NCI-H2196 treated with DMSO at 0.1 percent for 48 hours (cell line): ENCODE data around the gene LDLRAP1.
"Not testable (repeated sequence)": the region's sequence is repeated elsewhere in the genome, so short reads cannot be mapped to it uniquely, and the experiment has no call there.

Experiments
- DNase-seq: peaks from one replicate; lab custom pipeline; 2025; ENCODE audit not compliant: unreplicated experiment; lab: John Stamatoyannopoulos, UW

Gene LDLRAP1

DNA sequence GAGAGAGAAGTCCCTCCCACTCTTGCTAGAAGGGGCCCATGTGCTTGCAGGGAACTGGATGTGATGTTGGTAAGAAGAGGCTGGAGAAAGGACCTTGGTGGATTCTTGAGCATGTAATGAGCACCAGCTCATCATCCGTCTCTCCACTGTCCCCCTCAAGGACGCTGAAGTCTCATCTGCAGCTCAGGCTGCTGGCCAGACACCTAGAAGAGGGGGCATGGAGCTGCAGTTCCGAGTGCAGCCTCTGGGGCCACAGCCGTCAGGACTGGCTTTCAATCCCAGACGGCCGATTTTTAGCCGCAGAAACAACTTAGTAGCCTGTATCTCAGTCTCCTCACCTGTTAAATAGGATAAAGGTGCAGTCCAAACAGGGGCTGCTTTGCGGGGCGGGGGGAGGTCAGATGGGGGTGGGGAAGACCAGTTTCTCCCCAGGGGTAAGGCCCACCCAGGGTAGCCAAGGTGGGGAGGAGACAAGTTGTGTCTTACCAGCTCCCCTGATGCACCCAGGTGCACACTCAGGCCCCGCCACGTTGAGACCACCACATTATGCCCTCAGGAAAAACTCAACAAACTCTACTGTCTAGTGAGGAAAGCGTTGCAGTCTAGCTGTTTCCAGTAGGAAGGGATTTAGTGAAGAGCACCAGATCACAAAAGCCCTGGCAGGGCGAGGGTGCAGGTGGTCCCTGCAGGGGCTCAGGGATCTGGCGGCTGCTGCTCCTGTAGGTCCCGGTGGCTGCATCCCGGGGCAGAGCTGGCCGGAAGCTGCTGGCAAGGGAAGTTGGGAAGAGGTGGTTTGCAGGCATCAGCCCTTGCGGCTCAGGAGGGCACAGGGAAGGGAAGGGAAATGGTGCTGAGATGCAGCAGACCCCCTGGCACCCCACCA lies 29.5 kb downstream of the LDLRAP1 start:
- DNase-seq: peak; percentile 12

DNA sequence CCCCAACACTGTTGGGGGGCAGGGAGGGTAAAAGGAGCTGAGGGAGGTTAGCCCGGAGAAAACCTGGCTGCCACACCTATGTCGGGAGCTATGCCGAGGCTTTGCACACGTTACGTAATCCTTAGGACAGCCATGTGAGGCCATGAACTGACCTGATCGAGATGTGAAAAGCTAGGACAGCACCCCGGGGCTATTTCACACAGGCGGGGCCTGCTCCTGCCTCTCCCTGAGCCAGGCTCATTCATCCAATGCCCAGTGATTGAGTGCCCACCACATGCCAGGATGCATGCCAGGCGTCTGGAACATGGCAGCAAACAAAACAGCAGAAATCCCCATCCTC lies 30.2 kb downstream of the LDLRAP1 start:
- DNase-seq: peak; percentile 17

DNA sequence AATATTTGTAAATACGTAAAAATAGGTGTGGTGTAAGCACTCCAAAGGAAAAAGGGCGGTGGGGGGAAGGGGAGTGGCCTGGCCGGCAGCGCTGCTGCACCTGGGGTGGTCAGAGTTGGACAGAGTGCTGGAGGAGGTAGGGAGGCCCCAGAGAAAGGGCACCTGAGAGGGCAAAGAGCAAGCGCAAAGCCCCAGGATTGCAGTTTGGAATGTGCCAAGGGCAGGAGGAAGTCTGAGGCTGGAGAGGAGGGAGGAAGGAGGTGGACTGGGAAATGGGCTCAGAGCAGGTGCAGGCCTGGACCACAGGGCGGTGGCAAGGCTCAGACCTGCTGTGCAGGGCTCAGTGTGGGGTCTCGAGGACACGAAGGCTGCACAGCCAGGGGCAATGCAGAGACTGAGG lies 30.6 kb downstream of the LDLRAP1 start:
- no peak for DNase-seq

DNA sequence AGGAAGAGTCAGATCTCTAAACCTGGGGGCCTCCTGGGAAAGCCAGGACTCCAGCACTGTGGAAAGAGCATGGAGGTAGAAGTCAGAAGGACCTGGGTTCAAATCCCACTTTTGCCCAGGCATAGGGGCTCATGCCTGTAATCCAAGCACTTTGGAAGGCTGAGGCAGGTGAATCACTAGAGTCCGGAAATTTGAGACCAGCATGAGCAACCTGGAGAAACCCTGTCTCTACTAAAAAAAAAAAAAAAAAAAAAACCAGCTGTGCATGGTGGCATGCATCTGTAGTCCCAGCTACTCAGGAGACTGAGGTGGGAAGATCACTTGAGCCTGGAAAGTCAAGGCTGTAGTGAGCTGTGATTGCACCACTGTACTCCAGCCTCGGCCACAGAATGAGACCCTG lies 31.8 kb downstream of the LDLRAP1 start:
- DNase-seq: no peak

DNA sequence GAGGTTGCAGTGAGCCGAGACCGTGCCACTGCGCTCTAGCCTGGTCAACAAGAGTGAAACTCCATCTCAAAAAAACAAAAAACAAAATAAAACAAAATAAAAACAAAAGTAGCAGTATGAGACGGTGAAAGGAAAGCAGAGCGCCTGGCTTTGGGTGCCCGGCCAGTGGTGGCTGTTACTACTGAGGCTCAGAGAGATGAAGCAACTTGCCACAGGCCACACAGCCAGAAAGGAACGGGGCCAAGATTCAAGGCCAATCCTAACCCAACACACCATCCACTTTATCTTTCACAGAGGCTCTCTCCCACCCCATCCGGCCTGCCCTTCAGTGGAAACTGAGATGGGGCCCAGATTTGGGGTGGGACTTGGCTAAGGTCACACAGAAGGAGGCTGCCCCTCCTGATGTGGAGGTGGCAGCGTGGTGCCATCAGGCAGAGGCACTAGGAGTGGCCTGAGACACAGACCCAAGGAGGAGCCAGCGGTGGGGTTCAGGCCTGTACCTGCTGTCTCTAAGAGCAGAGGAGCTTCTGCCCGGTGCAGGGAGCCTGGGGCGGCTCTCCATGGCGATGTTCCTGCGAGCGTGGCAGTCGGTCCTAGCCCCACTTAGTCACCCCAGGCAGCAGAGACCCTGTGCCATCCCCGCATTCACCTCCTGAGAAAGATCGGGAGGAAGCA lies 33.2 kb downstream of the LDLRAP1 start:
- no peak for DNase-seq

DNA sequence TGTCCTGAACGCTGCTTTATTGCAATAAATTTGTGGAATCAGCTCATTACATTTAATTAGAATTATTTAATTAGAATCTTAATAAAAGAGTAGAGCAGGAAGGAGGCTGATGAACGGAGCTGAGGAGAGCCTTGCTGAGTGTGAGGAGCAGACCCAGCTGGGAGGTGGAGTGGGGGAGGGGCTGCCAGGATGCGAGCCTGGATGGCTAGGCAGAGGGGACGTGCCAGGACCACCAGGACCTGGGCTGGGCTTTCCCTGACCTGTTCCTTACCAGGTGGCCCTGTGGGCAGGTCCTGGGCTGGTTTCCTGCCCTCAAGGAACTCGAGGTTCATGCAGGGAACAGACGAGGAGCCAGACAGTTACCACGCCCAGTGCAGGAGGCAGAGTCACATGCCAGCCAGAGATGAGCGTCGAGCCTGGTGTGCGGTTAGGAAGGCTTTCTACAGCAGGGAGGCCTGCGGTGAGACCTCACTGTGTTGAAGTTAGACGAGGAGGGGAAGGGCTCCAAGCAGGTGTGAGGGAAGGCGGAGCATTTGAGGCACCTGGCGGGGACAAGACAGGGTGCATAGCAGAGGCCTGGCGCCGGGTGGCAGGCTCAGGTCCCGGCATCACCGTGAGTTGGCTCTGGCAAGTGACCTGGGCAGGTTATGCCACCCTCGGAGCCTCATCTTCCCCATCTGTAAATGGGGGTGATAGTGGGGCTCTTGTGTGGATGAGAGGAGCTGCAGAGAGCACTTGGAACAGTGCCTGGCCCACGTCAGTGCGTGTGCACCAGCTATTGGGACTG lies 33.9 kb downstream of the LDLRAP1 start:
- no peak for DNase-seq

DNA sequence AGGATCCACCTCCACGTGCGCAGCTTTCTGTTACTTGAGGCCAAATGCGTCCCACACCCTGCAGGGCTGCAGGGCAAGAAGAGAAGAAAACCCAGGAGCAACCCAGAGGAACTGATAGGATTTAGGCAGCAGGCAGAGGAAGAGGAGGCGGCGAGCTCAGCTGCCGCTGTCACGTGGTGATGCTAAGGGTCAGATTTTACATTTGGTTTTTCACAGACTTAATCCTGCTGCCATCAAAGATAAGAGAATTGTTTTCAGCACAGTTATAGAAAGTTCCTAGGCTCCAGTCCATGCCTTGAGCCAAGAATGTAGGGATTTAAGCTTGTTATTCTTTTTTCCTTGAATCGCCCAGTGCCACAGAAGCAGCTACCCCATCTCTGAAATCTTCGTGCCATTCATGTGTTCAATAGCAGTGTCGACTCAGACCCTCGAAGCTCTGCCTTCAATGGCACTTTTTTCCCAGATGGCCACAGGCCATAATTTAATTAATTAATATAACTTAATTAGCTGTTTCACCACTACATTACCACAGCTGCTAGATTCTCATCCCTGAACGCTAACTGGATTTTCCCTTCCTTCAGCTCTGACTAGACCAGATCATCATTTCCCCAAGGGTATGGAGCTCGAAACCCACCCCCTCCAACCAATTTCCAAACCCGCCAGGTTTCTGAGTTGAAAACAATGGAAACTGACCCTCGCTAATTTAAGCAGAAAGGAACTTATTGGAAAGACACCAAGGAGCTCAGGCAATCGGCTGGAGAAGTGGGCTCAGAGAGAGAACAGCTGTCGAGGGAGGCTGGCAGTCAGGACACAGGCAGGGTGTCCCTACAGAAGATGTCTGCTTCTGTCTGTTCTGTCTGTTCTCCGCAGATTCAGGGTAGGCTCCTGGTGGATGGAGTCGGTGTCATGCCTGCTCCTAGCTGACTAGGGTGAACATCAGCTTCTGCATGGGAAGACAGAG lies 36.2 kb downstream of the LDLRAP1 start:
- no peak for DNase-seq

DNA sequence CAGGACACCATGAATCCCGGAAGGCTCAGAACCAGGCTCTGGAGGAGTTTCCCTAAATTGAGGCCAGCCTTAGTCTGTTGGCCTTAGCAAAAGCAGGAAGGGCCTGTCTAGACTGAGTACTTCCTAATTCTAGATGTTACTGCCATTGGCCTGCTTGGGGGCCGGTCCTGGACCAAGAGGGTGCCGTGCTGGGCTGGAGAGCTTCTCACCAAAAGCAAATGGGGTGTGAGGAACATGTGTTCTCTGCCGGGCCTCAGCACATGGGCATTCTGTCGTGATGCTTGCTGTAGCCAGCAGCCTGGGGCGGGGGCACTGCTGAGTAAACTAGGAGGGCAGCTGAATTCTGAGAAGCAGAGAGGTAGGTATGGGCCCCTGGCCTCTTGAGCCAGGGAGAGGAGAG lies 37.5 kb downstream of the LDLRAP1 start:
- DNase-seq: no peak

DNA sequence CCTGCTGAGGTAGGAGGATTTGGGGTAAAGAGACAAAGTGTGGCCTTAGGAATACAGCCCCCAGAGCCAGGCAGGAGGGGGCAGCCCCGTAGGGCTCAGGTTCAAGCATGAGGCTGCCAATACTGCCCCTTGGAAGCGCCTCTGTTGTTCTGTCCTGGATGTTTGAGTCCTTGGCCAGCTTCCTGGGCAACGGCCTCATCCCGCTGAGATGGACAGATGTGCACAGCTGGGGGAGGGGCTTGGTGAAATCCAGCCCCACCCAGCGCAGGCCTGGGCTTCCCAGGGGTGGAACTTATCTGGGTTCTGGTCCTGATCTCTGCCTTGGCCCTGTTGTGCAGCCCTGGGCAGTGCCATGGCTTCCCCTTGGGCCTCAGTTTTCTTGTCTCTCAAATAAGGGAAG lies 38.4 kb downstream of the LDLRAP1 start:
- DNase-seq: no peak

DNA sequence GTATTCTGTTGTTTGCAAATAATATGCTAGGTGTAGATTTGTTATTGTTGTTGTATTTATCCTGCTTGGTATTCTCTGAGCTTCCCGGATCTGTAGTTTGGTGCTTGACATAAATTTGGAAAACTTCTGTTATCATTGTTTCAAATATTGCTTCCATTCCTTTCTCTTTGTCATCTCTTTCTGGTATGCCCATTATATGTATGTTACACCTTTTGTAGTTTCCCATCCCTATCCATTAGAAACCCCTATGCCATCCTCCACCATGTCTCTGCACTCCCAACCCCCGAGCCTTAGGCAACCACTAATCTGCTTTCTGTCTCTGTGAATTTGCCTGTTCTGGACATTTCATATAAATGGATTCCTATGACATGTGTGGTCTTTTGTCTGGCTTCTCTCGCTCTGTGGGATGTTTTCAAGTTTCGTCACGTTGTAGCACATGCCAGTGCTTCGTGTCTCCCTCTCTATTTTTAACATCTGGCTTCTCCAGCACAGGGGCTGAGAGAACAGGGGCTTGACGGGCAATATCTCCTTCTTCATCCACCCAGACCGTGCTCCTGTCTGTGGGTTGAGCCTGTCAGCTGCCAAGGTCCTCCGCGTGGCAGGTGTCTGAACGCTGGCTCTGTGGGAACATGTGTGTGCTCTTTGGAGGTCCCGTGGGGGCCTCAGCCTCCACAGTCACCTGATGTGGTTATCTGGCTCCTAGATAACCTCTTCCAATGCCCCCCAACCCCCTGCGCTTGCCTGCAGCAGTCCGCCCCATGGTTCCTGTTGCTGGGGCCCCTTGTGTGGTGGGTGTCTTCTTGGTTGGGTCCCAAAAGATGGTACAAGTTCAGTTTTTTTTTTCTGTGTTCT lies 40.3 kb downstream of the LDLRAP1 start:
- DNase-seq: no peak

DNA sequence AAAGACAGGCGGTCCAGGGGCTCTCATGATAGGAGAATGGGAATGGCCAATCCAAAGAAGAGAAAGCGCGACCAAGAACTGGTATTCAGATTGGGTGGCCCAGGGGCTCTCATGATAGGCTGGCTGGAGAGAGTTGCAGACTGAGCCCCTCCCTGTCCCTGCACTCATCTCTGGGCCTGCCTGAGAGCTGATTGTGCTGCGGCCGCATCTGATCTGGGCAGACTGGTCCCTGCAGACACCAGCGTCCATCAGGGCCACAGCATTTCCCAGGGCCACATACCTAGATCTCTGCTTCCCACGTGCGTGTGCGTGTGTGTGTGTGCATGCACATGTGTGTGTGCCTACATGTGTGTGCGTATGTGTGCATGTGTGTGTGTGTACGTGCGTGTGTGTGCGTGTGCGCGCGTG lies 42.8 kb downstream of the LDLRAP1 start:
- no peak for DNase-seq

DNA sequence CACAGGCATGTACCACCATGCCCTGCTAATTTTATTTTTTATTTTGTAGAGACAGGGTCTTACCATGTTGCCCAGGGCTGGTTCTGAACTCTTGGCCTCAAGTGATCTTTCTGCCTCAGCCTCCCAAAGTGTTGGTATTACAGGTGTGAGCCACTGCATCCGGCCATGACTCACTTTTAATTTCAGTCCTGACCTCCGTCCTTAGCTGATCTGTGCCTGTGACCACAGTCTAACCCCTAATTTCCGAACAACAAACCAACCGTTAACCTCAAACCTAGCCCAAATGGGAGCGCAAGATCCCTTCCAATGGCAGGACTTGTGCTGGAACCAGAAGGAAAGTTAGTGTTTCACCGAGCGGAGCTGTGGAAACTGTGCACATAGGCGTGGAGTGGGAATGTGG lies 43.9 kb downstream of the LDLRAP1 start:
- no peak for DNase-seq

DNA sequence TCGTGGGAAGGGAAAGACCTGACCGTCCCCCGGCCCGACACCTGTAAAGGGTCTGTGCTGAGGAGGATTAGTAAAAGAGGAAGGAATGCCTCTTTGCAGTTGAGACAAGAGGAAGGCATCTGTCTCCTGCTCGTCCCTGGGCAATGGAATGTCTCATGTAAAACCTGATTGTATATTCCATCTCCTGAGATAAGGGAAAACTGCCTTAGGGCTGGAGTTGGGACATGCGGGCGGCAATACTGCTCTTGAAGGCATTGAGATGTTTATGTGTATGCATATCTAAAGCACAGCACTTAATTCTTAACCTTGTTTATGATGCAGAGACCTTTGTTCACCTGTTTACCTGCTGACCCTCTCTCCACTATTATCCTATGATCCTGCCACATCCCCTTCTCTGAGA lies 44.8 kb downstream of the LDLRAP1 start:
- DNase-seq: not testable (repeated sequence)

DNA sequence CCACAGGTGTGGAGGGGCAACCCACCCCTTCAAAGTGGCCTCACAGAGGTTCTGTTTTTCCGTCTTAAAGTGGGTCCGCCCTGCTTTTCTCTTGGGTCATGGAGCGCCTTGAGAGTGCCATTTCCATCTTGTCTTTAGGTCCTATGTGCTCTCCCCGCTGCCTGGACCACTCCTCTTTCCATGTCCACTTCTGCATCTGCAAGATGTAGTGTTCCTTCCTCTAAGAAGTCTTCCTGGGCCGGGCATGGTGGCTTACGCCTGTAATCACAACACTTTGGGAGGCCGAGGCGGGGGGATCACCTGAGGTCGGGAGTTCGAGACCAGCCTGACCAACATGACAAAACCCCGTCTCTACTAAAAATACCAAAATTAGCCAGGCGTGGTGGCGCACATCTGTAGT lies 45.4 kb downstream of the LDLRAP1 start:
- not testable (repeated sequence) for DNase-seq

DNA sequence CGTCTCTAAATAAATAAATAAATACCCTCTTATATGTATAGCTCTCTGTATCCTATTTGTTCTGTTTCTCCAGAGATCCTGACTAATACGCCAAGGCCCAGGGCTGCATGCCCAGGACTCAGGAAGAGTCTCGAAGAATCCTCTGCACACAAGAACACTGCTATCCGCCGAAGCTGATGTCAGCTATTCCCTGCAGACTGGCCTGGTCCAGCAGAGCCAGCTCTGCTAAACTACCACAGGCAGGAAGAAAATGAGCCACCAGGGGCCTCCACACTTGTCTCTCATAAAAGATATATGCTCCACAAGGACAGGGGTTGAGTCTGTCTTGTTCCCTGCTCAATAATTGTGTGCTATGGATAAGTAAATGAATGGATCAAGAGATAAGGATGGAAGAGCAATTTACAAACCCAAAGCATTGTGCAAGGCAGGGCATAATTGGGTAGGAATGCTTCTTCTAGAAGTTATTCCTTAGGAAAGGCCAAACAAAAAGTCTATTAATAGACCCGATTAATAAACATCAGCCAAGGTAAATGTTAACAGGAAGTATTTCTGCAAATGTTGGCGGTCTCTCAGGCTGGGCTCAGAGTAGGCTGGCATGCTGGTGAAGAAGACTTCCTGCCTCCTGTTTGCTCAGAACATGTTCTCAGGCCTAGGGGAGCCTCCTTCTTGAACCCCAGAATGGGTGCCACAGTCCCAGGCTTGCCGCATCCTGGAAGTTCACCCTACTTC lies 46.9 kb downstream of the LDLRAP1 start:
- DNase-seq: no peak

DNA sequence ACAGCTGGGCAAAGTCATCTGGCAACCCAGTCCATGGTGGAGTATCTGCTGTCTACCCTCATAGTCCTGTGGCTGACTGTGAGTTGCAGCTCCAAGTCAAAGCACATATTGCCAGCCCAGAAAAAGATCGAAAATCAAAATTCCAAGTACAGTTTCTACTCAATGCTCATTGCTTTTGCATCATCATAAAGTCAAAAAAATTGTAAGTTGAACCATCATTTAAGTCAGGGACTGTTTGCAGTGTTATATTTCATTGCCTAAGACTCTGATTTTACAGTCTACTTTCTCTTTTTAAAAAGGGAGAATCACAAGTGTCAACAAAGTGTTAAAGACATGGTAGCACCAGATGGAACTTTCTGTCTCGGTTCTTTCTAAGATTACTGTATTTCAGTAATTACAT lies 50.5 kb downstream of the LDLRAP1 start:
- DNase-seq: no peak

DNA sequence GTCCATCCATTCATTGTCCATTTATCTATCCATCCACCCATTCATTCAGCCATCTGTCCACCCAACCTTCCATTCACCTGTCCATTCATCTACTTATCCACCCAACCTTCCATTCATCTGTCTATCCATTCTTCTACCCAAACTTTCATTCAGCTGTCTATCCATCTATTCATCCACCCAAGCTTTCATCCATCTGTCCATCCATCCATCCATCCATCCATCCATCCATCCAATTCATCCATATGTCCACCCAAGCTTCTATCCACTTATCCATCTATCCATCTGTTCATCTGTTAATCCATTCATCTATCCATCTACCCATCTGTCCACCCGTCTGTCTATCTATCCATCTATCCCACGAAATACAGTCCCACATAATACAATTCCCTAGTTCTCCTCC lies 51.6 kb downstream of the LDLRAP1 start:
- DNase-seq: no peak

DNA sequence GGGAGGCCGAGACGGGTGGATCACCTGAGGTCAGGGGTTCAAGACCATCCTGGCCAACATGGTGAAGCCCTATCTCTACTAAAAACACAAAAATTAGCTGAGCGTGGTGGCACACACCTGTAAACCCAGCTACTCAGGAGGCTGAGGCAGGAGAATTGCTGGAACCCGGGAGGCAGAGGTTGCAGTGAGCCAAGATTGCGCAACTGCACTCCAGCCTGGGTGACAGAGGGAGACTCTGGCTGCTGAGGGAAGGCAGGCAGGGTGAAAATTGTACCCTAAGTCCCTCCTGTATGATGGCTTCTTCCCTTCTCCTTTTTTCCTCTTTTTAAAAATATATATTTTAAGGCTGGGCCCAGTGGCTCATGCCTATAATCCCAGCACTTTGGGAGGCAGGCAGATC lies 53.2 kb downstream of the LDLRAP1 start:
- DNase-seq: not testable (repeated sequence)

DNA sequence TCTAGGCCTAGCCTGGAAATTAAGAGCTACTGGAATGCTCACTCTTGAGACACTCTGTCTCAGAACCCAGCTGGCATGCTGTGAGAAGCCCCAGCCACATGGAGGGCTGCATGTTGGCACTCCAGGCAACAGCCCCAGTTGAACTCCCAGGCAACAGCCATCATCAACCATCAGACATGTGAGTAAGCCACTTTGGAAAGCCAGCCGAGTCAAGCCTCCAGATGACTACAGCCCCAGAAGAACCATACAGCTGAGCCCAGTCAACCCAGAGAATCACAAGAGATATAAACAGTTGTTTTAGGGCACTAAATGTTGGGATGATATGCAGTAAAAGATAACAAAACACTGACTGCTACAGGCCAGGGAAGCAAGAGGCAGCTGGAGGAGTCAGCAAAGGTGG lies 55.5 kb downstream of the LDLRAP1 start:
- no peak for DNase-seq
